SU-DHL-6 (cell line): Measurements from ENCODE around the gene IGFBP4.

Source experiments
- EZH2phosphoT487 ChIP-seq: fragments of 200-600 bp; sonication (generic), shearing (Covaris generic); conservative IDR thresholded peaks from 2 replicates; pipeline ENCODE4 v1.6.1; 2018; ENCODE audit warnings: mild to moderate bottlenecking, antibody characterized with exemption, low read length, moderate library complexity, mixed read lengths
- TF ChIP-seq, protein P1 (sequence below): fragments of 200-600 bp; sonication (generic); IDR thresholded peaks from one replicate; pipeline ENCODE4 v1.5.1; 2017; ENCODE audit warnings: antibody characterized with exemption, mild to moderate bottlenecking, low read length, moderate library complexity; ENCODE audit not compliant: insufficient read depth, poor library complexity, severe bottlenecking

DNA sequence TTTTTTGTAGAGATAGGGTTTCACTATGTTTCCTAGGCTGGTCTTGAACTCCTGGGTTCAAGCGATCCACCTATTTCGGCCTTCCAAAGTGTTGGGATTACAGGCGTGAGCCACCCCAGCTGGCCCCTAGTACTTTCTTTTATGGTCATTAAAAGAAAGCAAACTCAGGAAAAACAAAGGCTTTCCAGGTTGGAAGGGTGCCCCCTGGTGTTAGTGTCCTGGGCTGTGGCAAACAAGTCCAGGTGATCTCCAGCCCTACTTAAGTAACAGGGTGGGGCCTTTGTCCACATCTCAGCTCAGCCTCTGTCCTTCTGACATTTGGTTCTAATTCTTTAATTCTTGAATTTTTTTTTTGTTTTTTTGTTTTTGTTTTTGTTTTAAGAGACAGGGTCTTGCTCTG is 6.9 kb downstream of the IGFBP4 start:
- TF ChIP-seq, protein P1, sequence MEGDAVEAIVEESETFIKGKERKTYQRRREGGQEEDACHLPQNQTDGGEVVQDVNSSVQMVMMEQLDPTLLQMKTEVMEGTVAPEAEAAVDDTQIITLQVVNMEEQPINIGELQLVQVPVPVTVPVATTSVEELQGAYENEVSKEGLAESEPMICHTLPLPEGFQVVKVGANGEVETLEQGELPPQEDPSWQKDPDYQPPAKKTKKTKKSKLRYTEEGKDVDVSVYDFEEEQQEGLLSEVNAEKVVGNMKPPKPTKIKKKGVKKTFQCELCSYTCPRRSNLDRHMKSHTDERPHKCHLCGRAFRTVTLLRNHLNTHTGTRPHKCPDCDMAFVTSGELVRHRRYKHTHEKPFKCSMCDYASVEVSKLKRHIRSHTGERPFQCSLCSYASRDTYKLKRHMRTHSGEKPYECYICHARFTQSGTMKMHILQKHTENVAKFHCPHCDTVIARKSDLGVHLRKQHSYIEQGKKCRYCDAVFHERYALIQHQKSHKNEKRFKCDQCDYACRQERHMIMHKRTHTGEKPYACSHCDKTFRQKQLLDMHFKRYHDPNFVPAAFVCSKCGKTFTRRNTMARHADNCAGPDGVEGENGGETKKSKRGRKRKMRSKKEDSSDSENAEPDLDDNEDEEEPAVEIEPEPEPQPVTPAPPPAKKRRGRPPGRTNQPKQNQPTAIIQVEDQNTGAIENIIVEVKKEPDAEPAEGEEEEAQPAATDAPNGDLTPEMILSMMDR: peak; percentile 63
- no peak for TF ChIP-seq EZH2phosphoT487
